Mesendoderm (in vitro differentiated cells): ENCODE measurements around the gene OSTF1.

Experiments used
- DNase-seq: peaks from one replicate; pipeline ENCODE4 v3.0.0; 2013
- H2AK5ac ChIP-seq: 2 replicates; pipeline ENCODE4 v1.6.1; 2013; ENCODE audit warnings: low read length, inconsistent platforms
- H2BK120ac ChIP-seq: 2 replicates; pipeline ENCODE4 v1.6.1; 2013; ENCODE audit warnings: low read depth, mild to moderate bottlenecking, low read length, moderate library complexity, mixed read lengths
- H2BK15ac ChIP-seq: replicated peaks from 2 replicates; pipeline ENCODE4 v1.6.1; 2013; ENCODE audit warnings: low read depth, mild to moderate bottlenecking, moderate library complexity
- H2BK5ac ChIP-seq: 2 replicates; pipeline ENCODE4 v1.6.1; 2013; ENCODE audit warnings: low read length, inconsistent platforms
- H3K18ac ChIP-seq: 2 replicates; pipeline ENCODE4 v1.6.1; 2013; ENCODE audit warnings: mild to moderate bottlenecking, low read length, mixed read lengths
- H3K23ac ChIP-seq: one replicate; pipeline ENCODE4 v1.6.1; 2013; ENCODE audit warnings: low read length
- H3K27ac ChIP-seq: 2 replicates; pipeline ENCODE4 v1.5.1; 2013; ENCODE audit warnings: low read depth, mild to moderate bottlenecking, inconsistent platforms, low read length, moderate library complexity
- H3K27me3 ChIP-seq: 2 replicates; pipeline ENCODE4 v1.6.1; 2013; ENCODE audit warnings: low read length, control low read depth, mild to moderate bottlenecking, inconsistent platforms; ENCODE audit not compliant: insufficient read depth, poor library complexity
- H3K36me3 ChIP-seq: 2 replicates; pipeline ENCODE4 v1.6.1; 2013; ENCODE audit warnings: low read length, inconsistent platforms; ENCODE audit not compliant: control insufficient read depth, insufficient read depth
- H3K4ac ChIP-seq: one replicate; pipeline ENCODE4 v1.6.1; 2013; ENCODE audit warnings: low read depth, mild to moderate bottlenecking, low read length, moderate library complexity
- H3K4me1 ChIP-seq: 2 replicates; pipeline ENCODE4 v1.6.1; 2013; ENCODE audit warnings: low read depth, low read length, inconsistent platforms; ENCODE audit not compliant: control insufficient read depth
- H3K4me2 ChIP-seq: 2 replicates; pipeline ENCODE4 v1.6.1; 2013; ENCODE audit warnings: low read length
- H3K4me3 ChIP-seq: 2 replicates; pipeline ENCODE4 v1.5.1; 2013; ENCODE audit warnings: mild to moderate bottlenecking, low read length
- H3K56ac ChIP-seq: one replicate; pipeline ENCODE4 v1.6.1; 2013; ENCODE audit warnings: low read length
- H3K79me1 ChIP-seq: 2 replicates; pipeline ENCODE4 v1.6.1; 2013; ENCODE audit warnings: low read length, inconsistent platforms
- H3K79me2 ChIP-seq: 2 replicates; pipeline ENCODE4 v1.6.1; 2013; ENCODE audit warnings: mild to moderate bottlenecking, low read length; ENCODE audit not compliant: control insufficient read depth, insufficient read depth
- H3K9ac ChIP-seq: 2 replicates; pipeline ENCODE4 v1.6.1; 2013; ENCODE audit warnings: low read length, inconsistent platforms
- H4K5ac ChIP-seq: one replicate; pipeline ENCODE4 v1.6.1; 2013; ENCODE audit warnings: low read length
- H4K8ac ChIP-seq: one replicate; pipeline ENCODE4 v1.6.1; 2013; ENCODE audit warnings: low read depth, mild to moderate bottlenecking, control low read depth, low read length, moderate library complexity
- WGBS: extraction: QIAGEN DNeasy Blood & Tissue Kit; methylation state at CpG from one replicate; pipeline ENCODE4 v1.1.7; 2013; ENCODE audit warnings: low lambda C conversion rate, missing lambda C conversion rate; ENCODE audit not compliant: insufficient coverage; ENCODE audit errors: extremely low coverage; 5-methylcytosine and 5-hydroxymethylcytosine counted together

OSTF1 gene

GRCh38 chr9:75064307-75065025, 23.8 kb upstream of the OSTF1 start:
- no peak overlapping the region for H2AK5ac ChIP-seq
- no peak overlapping the region for H4K5ac ChIP-seq
- H2BK15ac ChIP-seq = no peak overlapping the region
- H3K9ac ChIP-seq = no peak overlapping the region
- no peaks in the 10 kb centered on the region for H3K79me2 ChIP-seq
- no peak overlapping the region for H2BK120ac ChIP-seq
- H3K56ac ChIP-seq = no peak overlapping the region
- H3K4me2 ChIP-seq = no peak overlapping the region
- H3K18ac ChIP-seq = no peak overlapping the region
- no CpG with 5 or more reads among the region's 2 CpGs for WGBS
- H3K27ac ChIP-seq = no peak overlapping the region
- H3K79me1 ChIP-seq = no peaks in the 10 kb centered on the region
- no peaks in the 10 kb centered on the region for H3K4me1 ChIP-seq
- no peak overlapping the region for H3K4ac ChIP-seq
- H4K8ac ChIP-seq = no peak overlapping the region
- H3K23ac ChIP-seq = no peak overlapping the region
- no peaks in the 10 kb centered on the region for H3K27me3 ChIP-seq
- H3K36me3 ChIP-seq = no peaks in the 10 kb centered on the region
- no peak for DNase-seq
- H3K4me3 ChIP-seq = no peak overlapping the region
- no peak overlapping the region for H2BK5ac ChIP-seq

GRCh38 chr9:75065510-75065909, 22.8 kb upstream of the OSTF1 start:
- Histone ChIP-seq H3K79me1 (no peaks in the 10 kb centered on the region), H3K36me3 (no peaks in the 10 kb centered on the region), H3K27ac (no peak overlapping the region), H4K8ac (no peak overlapping the region), H2BK120ac (no peak overlapping the region), H2AK5ac (no peak overlapping the region), H3K4ac (no peak overlapping the region), H3K4me3 (no peak overlapping the region), H3K79me2 (no peaks in the 10 kb centered on the region), H3K4me1 (no peaks in the 10 kb centered on the region), H2BK5ac (no peak overlapping the region), H3K56ac (no peak overlapping the region), H3K9ac (no peak overlapping the region), H3K23ac (no peak overlapping the region), H4K5ac (no peak overlapping the region), H3K4me2 (no peak overlapping the region), H2BK15ac (no peak overlapping the region), H3K27me3 (no peaks in the 10 kb centered on the region), H3K18ac (no peak overlapping the region)
- WGBS = no CpG with 5 or more reads among the region's 2 CpGs
- no peak for DNase-seq

- no peak overlapping the region for H3K23ac ChIP-seq
- no peak overlapping the region for H3K27ac ChIP-seq
- H2BK5ac ChIP-seq = no peak overlapping the region
- no peak overlapping the region for H2AK5ac ChIP-seq
- H4K8ac ChIP-seq = no peak overlapping the region
- H3K27me3 ChIP-seq = no peaks in the 10 kb centered on the region
- H3K4ac ChIP-seq = no peak overlapping the region
- no peak overlapping the region for H2BK15ac ChIP-seq
- H3K36me3 ChIP-seq = no peaks in the 10 kb centered on the region
- H3K4me3 ChIP-seq = no peak overlapping the region
- no peak overlapping the region for H4K5ac ChIP-seq
- H3K79me1 ChIP-seq = no peaks in the 10 kb centered on the region
- H3K79me2 ChIP-seq = no peaks in the 10 kb centered on the region
- no peak overlapping the region for H3K18ac ChIP-seq
- H3K4me2 ChIP-seq = no peak overlapping the region
- DNase-seq = no peak
- no peak overlapping the region for H2BK120ac ChIP-seq
- no peak overlapping the region for H3K9ac ChIP-seq
- no peaks in the 10 kb centered on the region for H3K4me1 ChIP-seq
- H3K56ac ChIP-seq = no peak overlapping the region
- no CpG with 5 or more reads among the region's 4 CpGs for WGBS
Observed at GRCh38 chr9:75067894-75068293, 20.4 kb upstream of the OSTF1 start.

GRCh38 chr9:75069171-75069570, 19.1 kb upstream of the OSTF1 start:
- no peak overlapping the region for H3K56ac ChIP-seq
- no peaks in the 10 kb centered on the region for H3K79me1 ChIP-seq
- H3K9ac ChIP-seq = no peak overlapping the region
- H3K18ac ChIP-seq = no peak overlapping the region
- no peak overlapping the region for H2BK15ac ChIP-seq
- no peak overlapping the region for H2AK5ac ChIP-seq
- H2BK5ac ChIP-seq = no peak overlapping the region
- no peak overlapping the region for H4K8ac ChIP-seq
- H3K4ac ChIP-seq = no peak overlapping the region
- H3K79me2 ChIP-seq = no peaks in the 10 kb centered on the region
- no peak overlapping the region for H3K27ac ChIP-seq
- H3K4me1 ChIP-seq = no peaks in the 10 kb centered on the region
- WGBS = no CpG with 5 or more reads among the region's 2 CpGs
- H3K23ac ChIP-seq = no peak overlapping the region
- H3K4me3 ChIP-seq = no peak overlapping the region
- no peak overlapping the region for H3K4me2 ChIP-seq
- no peak overlapping the region for H2BK120ac ChIP-seq
- H3K27me3 ChIP-seq = no peaks in the 10 kb centered on the region
- no peak for DNase-seq
- H3K36me3 ChIP-seq = no peaks in the 10 kb centered on the region
- no peak overlapping the region for H4K5ac ChIP-seq

- Histone ChIP-seq H3K27me3 (no peaks in the 10 kb centered on the region), H3K36me3 (no peaks in the 10 kb centered on the region), H3K27ac (no peak overlapping the region), H3K4me2 (no peak overlapping the region), H4K5ac (no peak overlapping the region), H3K9ac (no peak overlapping the region), H3K18ac (no peak overlapping the region), H2BK120ac (no peak overlapping the region), H3K79me1 (no peaks in the 10 kb centered on the region), H3K4me3 (no peak overlapping the region), H3K79me2 (no peaks in the 10 kb centered on the region), H3K4me1 (no peaks in the 10 kb centered on the region), H3K23ac (no peak overlapping the region), H2BK15ac (no peak overlapping the region), H3K56ac (no peak overlapping the region), H2BK5ac (no peak overlapping the region), H2AK5ac (no peak overlapping the region), H4K8ac (no peak overlapping the region), H3K4ac (no peak overlapping the region)
- peak; percentile 37 for DNase-seq
- WGBS = no CpG with 5 or more reads among the region's 5 CpGs
Observed at GRCh38 chr9:75071530-75072122, 16.7 kb upstream of the OSTF1 start.

- Histone ChIP-seq H3K4me1 (no peaks in the 10 kb centered on the region), H3K27me3 (no peaks in the 10 kb centered on the region), H2BK15ac (no peak overlapping the region), H2BK120ac (no peak overlapping the region), H2AK5ac (no peak overlapping the region), H3K4ac (no peak overlapping the region), H3K4me2 (no peak overlapping the region), H3K27ac (no peak overlapping the region), H2BK5ac (no peak overlapping the region), H3K9ac (no peak overlapping the region), H4K8ac (no peak overlapping the region), H3K36me3 (no peaks in the 10 kb centered on the region), H3K56ac (no peak overlapping the region), H3K23ac (no peak overlapping the region), H3K18ac (no peak overlapping the region), H3K79me1 (no peaks in the 10 kb centered on the region), H4K5ac (no peak overlapping the region), H3K79me2 (no peaks in the 10 kb centered on the region), H3K4me3 (no peak overlapping the region)
- WGBS = no CpG with 5 or more reads among the region's 4 CpGs
- no peak for DNase-seq
Observed at GRCh38 chr9:75072895-75073294, 15.4 kb upstream of the OSTF1 start.
